Measurements from ENCODE around the gene ITFG1. TPM values are rescaled to one million over a fixed set of nuclear protein-coding genes. Genes with fewer than 3 reads are reported as not detected.

The ITFG1 gene
- total RNA-seq, 4 donors from 2014 or later, result 36.3 to 67.6 (median 56.1) TPM

DNA sequence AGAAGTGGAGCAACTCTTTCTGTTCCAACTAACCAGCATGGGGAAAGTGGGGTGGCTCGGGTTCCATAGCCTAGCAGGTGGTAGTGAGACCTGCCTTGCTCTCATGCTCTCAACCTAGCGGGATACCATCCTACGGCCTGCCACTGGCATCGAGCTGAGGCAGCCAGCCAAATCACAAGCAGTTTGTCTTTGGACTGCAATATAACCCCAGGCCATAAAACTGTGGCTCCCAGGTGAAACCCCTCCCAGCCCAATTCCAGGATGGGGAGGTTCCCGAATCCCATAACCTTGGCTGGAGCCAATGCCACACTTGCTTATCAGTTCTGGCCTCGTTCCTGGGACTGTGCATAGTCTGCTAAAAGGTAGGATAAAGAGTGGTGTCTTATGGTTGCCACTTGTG, 161.3 kb downstream of the ITFG1 start:
- Histone ChIP-seq H3K27ac (no peak overlapping the region), H3K27me3 (no peaks in the 10 kb centered on the region), H3K4me3 (no peak overlapping the region), H3K9me3 (no peaks in the 10 kb centered on the region), H3K4me1 (no peaks in the 10 kb centered on the region), H3K36me3 (no peaks in the 10 kb centered on the region)
- TF ChIP-seq, protein P1, sequence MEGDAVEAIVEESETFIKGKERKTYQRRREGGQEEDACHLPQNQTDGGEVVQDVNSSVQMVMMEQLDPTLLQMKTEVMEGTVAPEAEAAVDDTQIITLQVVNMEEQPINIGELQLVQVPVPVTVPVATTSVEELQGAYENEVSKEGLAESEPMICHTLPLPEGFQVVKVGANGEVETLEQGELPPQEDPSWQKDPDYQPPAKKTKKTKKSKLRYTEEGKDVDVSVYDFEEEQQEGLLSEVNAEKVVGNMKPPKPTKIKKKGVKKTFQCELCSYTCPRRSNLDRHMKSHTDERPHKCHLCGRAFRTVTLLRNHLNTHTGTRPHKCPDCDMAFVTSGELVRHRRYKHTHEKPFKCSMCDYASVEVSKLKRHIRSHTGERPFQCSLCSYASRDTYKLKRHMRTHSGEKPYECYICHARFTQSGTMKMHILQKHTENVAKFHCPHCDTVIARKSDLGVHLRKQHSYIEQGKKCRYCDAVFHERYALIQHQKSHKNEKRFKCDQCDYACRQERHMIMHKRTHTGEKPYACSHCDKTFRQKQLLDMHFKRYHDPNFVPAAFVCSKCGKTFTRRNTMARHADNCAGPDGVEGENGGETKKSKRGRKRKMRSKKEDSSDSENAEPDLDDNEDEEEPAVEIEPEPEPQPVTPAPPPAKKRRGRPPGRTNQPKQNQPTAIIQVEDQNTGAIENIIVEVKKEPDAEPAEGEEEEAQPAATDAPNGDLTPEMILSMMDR (IDR thresholded peaks at IDR 0.05), result no peak
- no peak for TF ChIP-seq POLR2A (IDR thresholded peaks at IDR 0.05)
- DNase-seq, result peak in 2 of 3 donors; percentile 52 to 54

DNA sequence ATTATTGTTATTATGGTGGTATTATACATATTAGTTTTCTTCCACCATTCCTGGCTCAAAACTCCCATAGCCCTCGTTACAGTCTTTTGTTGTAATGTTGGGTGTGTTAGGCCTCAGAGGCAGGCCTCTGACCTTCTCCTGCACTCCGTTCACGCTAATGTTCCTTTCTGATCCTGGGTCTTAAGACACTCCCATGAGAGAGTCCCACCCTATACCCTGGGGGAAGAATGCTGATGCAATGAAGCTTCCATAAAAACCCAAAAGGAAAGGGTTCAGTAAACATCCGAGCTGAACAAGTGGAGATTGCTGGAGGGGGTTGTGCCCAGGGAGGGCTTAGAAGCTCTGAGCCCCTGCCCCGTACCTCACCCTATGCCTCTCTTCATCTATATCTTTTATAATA, 175.9 kb downstream of the ITFG1 start:
- Histone ChIP-seq H3K9me3 (no peaks in the 10 kb centered on the region), H3K27ac (no peak overlapping the region), H3K4me1 (no peaks in the 10 kb centered on the region), H3K36me3 (no peaks in the 10 kb centered on the region), H3K4me3 (no peak overlapping the region), H3K27me3 (no peaks in the 10 kb centered on the region)
- TF ChIP-seq, protein P1 (IDR thresholded peaks at IDR 0.05), result no peak
- no peak for TF ChIP-seq POLR2A (IDR thresholded peaks at IDR 0.05)
- DNase-seq, result no peak

DNA sequence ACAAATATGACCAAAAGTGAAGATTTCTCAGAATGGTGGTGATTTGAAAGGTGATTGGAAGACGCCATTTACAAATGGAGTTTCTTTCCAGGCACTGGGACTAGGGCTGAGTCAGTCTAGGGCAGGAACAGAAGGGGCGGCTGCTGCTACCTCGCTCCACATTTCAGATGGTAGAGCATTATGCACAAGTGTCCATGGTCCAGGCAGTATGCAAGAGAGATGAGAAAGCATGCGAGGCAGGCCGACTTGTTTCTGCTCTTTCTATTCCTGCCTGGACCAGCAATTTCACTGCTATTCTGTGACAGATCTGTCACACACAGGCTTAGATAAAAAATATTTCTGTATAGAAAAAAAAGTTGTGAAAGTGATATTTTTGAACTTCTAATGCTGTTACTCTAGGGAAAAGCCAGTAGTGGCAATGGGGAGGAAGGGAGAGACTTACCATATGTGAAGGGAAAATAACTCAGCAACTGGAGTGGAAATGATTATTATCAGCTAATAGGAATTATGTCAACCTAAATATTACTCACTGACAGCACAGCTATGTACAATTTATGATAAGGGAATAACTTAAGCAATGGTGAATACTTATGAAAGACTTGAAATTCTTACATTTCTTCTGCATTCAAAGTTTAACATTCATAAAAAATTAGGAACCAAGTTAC, 182.4 kb downstream of the ITFG1 start:
- H3K27ac ChIP-seq, result no peak overlapping the region
- no peak for DNase-seq
- H3K4me1 ChIP-seq, result no peaks in the 10 kb centered on the region
- TF ChIP-seq, protein P1 (IDR thresholded peaks at IDR 0.05), result no peak
- no peak for TF ChIP-seq POLR2A (IDR thresholded peaks at IDR 0.05)
- H3K27me3 ChIP-seq, result no peaks in the 10 kb centered on the region
- no peaks in the 10 kb centered on the region for H3K36me3 ChIP-seq
- no peaks in the 10 kb centered on the region for H3K9me3 ChIP-seq
- no peak overlapping the region for H3K4me3 ChIP-seq

DNA sequence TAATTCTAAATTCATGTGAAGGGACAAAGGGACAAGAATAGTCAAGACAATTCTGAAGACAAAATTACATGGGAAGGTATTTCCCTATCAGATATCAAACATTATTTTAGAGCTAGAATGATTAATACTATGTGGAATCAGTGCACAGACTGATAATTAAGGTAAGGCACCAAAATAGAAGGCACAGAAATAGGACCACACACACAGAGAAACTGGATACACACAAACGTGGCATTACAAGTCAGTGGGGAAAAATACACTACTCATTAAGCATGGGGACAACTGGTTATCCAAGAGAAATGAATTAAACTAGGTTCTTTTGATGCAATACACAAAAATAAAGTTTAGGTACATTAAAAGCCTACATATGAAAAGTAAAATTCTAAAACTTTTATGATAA, 184.3 kb downstream of the ITFG1 start:
- no peak overlapping the region for H3K4me3 ChIP-seq
- H3K9me3 ChIP-seq, result no peaks in the 10 kb centered on the region
- H3K36me3 ChIP-seq, result no peaks in the 10 kb centered on the region
- no peaks in the 10 kb centered on the region for H3K27me3 ChIP-seq
- TF ChIP-seq POLR2A (IDR thresholded peaks at IDR 0.05), result no peak
- H3K4me1 ChIP-seq, result no peaks in the 10 kb centered on the region
- DNase-seq, result no peak
- H3K27ac ChIP-seq, result no peak overlapping the region

DNA sequence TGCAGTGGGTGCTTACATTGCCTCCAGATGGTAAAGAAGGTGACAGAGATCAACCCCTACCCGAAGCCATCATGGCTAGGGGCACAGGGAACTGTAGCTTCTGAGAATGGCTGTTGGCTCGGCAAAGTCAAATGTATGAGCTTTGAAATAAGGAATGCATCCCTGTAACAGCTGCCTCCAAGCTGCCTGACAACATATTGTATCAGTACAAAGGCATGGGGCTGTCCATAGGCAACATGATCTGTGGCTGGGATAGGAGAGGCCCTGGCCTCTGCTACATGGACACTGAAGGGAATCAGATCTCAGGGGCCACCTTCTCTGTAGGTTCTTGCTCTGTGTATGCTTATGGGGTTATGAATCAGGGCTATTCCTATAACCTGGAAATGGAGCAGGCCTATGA, 197.9 kb downstream of the ITFG1 start:
- TF ChIP-seq, protein P1 (IDR thresholded peaks at IDR 0.05), result no peak
- TF ChIP-seq POLR2A (IDR thresholded peaks at IDR 0.05), result no peak
- H3K27ac ChIP-seq, result no peak overlapping the region
- no peaks in the 10 kb centered on the region for H3K27me3 ChIP-seq
- DNase-seq, result no peak
- no peaks in the 10 kb centered on the region for H3K9me3 ChIP-seq
- no peak overlapping the region for H3K4me3 ChIP-seq
- H3K36me3 ChIP-seq, result peaks cover 0 to 10% (median 0%) of the 10 kb centered on the region in 3 donors
- no peaks in the 10 kb centered on the region for H3K4me1 ChIP-seq

DNA sequence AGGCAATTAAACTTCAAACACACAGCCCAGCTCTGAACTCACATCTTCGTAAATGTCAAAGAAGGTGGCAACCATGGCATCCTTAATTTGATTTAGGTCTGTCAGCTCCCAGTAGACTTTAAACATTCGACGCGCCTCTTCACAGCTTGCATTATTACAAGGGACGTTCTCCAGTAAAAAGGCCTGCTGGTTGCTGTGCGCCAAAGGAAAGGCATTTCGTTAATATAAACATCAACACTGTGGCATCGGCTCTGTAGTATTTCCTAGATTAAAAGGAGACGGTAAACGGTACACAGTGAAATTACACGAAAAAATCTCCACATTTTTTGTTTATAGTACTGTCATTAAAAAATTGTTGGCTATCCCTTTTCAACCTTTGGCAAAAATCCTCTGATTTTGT, 200.4 kb downstream of the ITFG1 start:
- DNase-seq, result no peak
- no peaks in the 10 kb centered on the region for H3K27me3 ChIP-seq
- H3K4me1 ChIP-seq, result no peaks in the 10 kb centered on the region
- no peak overlapping the region for H3K27ac ChIP-seq
- H3K4me3 ChIP-seq, result no peak overlapping the region
- H3K9me3 ChIP-seq, result no peaks in the 10 kb centered on the region
- peaks cover 0 to 11% (median 0%) of the 10 kb centered on the region in 3 donors for H3K36me3 ChIP-seq
- no peak for TF ChIP-seq POLR2A (IDR thresholded peaks at IDR 0.05)
- TF ChIP-seq, protein P1 (IDR thresholded peaks at IDR 0.05), result no peak
